Measurements from ENCODE around the gene KCNJ16. TPM values are rescaled to one million over a fixed set of nuclear protein-coding genes. Genes with fewer than 3 reads are reported as not detected.
A peak's percentile ranks its signal among the peaks of the same experiment; 100 is the strongest.

The KCNJ16 gene
- total RNA-seq, 1 donor from 2014 or later: 0.27 TPM

DNA sequence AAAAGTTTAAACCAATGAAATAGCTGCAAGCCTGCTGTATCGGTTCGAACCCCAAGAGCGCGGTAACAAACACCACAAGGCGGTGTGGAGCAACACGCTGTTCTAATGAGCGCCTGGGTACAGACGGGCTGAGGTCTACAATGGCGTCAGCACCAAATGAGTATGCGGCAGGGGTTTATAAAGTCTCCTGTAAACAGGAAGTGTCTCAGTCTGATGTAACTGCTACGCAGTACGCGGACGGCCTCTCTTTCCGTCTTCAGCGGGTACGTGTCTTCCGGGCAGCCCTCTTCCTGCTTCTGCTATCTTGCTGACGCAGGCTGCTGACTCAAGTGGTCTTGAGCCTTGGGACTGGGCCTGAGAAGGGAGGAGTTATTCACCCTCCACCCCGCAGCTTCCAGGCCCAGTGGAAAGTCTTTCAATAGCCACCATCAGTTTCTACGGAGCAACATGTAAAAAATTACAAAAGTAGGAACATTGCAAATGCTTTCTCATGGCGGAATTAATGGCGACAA is 53.8 kb downstream of the KCNJ16 start:
- Mint-ChIP-seq H3K9me3 (ENCODE audit: unreplicated experiment) (no peaks in the 10 kb centered on the region), H3K4me3 (ENCODE audit: unreplicated experiment) (no peak overlapping the region), H3K27ac (ENCODE audit: unreplicated experiment) (no peak overlapping the region), H3K27me3 (ENCODE audit: unreplicated experiment) (no peaks in the 10 kb centered on the region), H3K4me1 (ENCODE audit: low read depth, unreplicated experiment) (peaks cover 12% of the 10 kb centered on the region), H3K36me3 (ENCODE audit: unreplicated experiment) (peaks cover 7% of the 10 kb centered on the region)
- TF ChIP-seq, protein P1, sequence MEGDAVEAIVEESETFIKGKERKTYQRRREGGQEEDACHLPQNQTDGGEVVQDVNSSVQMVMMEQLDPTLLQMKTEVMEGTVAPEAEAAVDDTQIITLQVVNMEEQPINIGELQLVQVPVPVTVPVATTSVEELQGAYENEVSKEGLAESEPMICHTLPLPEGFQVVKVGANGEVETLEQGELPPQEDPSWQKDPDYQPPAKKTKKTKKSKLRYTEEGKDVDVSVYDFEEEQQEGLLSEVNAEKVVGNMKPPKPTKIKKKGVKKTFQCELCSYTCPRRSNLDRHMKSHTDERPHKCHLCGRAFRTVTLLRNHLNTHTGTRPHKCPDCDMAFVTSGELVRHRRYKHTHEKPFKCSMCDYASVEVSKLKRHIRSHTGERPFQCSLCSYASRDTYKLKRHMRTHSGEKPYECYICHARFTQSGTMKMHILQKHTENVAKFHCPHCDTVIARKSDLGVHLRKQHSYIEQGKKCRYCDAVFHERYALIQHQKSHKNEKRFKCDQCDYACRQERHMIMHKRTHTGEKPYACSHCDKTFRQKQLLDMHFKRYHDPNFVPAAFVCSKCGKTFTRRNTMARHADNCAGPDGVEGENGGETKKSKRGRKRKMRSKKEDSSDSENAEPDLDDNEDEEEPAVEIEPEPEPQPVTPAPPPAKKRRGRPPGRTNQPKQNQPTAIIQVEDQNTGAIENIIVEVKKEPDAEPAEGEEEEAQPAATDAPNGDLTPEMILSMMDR (IDR thresholded peaks at IDR 0.05; ENCODE audit: partially characterized antibody, unreplicated experiment): no peak
- no peak for DNase-seq

DNA sequence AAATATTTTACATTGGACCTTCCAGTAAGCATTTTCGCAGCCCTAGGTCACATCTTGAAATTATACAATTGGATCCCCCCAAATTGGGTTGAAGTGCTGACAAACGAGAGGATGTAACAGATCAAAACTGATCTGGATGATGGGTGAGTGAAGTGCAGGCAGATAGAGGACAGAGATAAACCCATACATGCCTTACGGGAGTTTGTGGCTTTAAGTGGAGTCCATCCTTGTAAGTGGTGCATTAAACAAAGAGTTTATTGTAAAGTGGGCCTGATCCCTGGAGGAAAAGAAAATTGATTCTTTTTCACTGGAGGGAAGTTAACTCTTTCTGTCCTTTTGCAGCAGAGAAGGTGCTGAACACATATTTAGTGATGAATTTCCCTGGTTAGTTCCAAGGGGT is 55.3 kb downstream of the KCNJ16 start:
- no peaks in the 10 kb centered on the region for H3K27me3 Mint-ChIP-seq (ENCODE audit: unreplicated experiment)
- H3K27ac Mint-ChIP-seq (ENCODE audit: unreplicated experiment): peak overlapping the region; percentile 14
- H3K9me3 Mint-ChIP-seq (ENCODE audit: unreplicated experiment): no peaks in the 10 kb centered on the region
- peak overlapping the region; percentile 8 for H3K4me3 Mint-ChIP-seq (ENCODE audit: unreplicated experiment)
- H3K36me3 Mint-ChIP-seq (ENCODE audit: unreplicated experiment): peaks cover 7% of the 10 kb centered on the region
- TF ChIP-seq, protein P1 (IDR thresholded peaks at IDR 0.05; ENCODE audit: partially characterized antibody, unreplicated experiment): no peak
- DNase-seq: no peak
- peaks cover 12% of the 10 kb centered on the region for H3K4me1 Mint-ChIP-seq (ENCODE audit: low read depth, unreplicated experiment)

DNA sequence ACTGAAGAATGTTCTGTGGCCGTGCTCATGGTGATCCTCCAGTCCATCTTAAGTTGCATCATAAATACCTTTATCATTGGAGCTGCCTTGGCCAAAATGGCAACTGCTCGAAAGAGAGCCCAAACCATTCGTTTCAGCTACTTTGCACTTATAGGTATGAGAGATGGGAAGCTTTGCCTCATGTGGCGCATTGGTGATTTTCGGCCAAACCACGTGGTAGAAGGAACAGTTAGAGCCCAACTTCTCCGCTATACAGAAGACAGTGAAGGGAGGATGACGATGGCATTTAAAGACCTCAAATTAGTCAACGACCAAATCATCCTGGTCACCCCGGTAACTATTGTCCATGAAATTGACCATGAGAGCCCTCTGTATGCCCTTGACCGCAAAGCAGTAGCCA is 57.5 kb downstream of the KCNJ16 start:
- Mint-ChIP-seq H3K4me1 (ENCODE audit: low read depth, unreplicated experiment) (peaks cover 12% of the 10 kb centered on the region), H3K4me3 (ENCODE audit: unreplicated experiment) (no peak overlapping the region), H3K27ac (ENCODE audit: unreplicated experiment) (no peak overlapping the region), H3K9me3 (ENCODE audit: unreplicated experiment) (no peaks in the 10 kb centered on the region), H3K36me3 (ENCODE audit: unreplicated experiment) (peaks cover 5% of the 10 kb centered on the region), H3K27me3 (ENCODE audit: unreplicated experiment) (no peaks in the 10 kb centered on the region)
- no peak for DNase-seq
- TF ChIP-seq, protein P1 (IDR thresholded peaks at IDR 0.05; ENCODE audit: partially characterized antibody, unreplicated experiment): no peak

DNA sequence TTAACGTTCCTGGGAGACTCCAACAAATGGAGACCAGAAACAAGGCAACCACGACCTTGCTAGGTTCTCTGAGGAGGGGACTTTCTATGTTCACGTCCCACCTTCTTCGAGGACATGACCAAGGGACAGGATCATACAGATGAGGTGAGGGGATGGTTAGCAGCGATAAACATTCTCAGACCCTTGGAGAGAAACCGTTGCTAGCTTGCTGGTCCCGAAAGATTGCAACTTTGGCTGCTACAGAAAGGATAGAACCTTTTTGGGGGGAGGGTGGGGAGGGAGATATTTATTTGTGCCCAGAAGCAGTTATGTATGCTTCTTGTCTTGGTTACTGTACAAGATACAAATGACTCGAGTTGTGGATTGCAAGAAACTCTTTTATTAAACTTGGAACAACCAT is 59.0 kb downstream of the KCNJ16 start:
- no peak for DNase-seq
- Mint-ChIP-seq H3K9me3 (ENCODE audit: unreplicated experiment) (no peaks in the 10 kb centered on the region), H3K4me1 (ENCODE audit: low read depth, unreplicated experiment) (peaks cover 17% of the 10 kb centered on the region), H3K36me3 (ENCODE audit: unreplicated experiment) (no peaks in the 10 kb centered on the region), H3K27ac (ENCODE audit: unreplicated experiment) (no peak overlapping the region), H3K27me3 (ENCODE audit: unreplicated experiment) (no peaks in the 10 kb centered on the region), H3K4me3 (ENCODE audit: unreplicated experiment) (no peak overlapping the region)
- TF ChIP-seq, protein P1 (IDR thresholded peaks at IDR 0.05; ENCODE audit: partially characterized antibody, unreplicated experiment): no peak

DNA sequence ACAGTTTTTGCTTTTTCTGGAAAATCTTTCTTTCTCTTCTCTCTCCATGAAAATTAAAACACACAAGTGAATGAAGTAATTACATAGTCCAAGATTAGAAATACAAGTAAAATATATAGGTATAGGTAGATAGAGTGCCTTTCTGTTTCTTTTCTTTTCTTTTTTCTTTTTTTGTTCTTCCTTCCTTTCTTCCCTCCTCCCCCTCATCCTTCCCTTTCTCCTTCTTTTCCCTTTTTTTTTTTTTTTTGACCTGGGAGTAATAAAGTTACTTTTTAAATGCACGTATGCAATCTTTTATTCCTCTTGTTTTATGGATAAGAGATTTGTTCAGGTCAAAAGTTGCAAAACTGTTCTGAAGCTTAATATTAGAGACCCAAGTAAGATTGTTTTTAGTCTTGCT is 59.8 kb downstream of the KCNJ16 start:
- Mint-ChIP-seq H3K27ac (ENCODE audit: unreplicated experiment) (no peak overlapping the region), H3K4me3 (ENCODE audit: unreplicated experiment) (no peak overlapping the region), H3K9me3 (ENCODE audit: unreplicated experiment) (no peaks in the 10 kb centered on the region), H3K27me3 (ENCODE audit: unreplicated experiment) (no peaks in the 10 kb centered on the region), H3K36me3 (ENCODE audit: unreplicated experiment) (no peaks in the 10 kb centered on the region), H3K4me1 (ENCODE audit: low read depth, unreplicated experiment) (peaks cover 17% of the 10 kb centered on the region)
- no peak for DNase-seq
- TF ChIP-seq, protein P1 (IDR thresholded peaks at IDR 0.05; ENCODE audit: partially characterized antibody, unreplicated experiment): no peak
